Activated CD4-positive, alpha-beta T cell treated with anti-CD3 and anti-CD28 coated beads, Interleukin-2, amount 50 U/mL, for 48 hours (primary cell): ENCODE results near the gene SPRR2F.

Experiments
- DNase-seq, 2 experiments: peaks; one replicate each; pipeline ENCODE4 v3.0.0-alpha.2; 2020

SPRR2F gene

DNA sequence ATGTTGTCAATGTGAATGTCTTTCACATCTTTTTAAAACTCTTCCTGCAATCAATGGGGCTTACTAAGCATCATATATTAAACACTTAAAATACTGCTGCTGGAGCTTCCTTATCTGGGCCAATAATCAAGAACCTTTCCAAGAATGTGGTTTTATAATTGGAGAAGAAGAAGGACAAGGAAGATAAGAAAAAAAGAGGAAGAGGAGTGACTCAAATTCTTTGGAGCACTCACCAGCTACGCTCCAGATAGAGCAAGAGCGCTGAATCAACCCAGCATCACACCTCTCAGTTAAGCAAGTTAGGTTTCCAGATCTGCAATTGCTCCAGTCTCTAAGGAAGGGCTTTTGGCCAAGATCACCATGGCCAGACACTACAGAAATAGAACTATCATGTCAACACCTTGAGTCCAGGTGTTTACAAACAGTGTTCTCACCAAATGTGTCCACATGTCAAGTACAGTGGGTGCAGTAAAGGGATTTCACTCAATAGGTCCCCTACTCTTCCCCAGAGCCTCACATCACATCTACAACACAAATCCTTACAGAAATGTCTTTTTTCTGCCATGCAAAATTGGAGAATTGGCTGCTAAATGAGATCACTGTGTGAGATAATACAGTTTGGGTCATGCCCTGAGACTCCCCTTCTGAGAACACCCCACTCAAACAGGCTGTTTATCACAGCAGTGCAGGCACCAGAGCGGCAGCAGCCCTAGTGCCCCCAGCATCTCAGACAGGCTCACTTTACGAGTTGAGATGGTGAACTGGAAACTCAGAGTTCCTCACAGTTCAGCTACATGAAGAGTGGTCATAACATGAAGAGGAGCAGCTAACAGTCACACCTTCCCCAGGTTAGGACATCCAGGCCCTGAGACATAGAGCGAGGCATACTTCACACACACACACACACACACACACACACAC lies 40.2 kb downstream of the SPRR2F start:
- DNase-seq: no peak

DNA sequence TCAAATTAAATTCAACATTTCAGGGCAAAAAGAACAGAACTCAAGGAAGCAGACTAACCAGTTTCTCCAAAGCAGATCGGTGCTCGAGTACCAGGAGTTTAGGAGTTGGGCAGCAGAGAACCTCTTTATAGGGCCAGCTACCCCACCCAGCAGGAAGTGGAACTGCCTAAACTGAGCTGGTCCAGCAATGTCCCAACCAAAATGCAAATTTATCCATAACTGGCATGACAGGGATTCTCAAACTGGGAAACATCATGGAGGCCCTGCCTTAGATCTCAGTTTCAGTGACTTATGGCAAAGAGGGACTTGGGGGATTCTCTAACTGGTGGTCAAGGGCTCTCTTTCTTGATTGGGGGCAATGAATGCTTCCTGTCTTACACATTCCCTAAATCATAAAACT lies 41.8 kb downstream of the SPRR2F start, which contains the start of gene SPRR2B:
Gene SPRR2B (minus strand): TSS at position 101 of the 400 bp plus-strand sequence. CDS start 772 bp downstream, outside the sequence.
- no peak for DNase-seq

DNA sequence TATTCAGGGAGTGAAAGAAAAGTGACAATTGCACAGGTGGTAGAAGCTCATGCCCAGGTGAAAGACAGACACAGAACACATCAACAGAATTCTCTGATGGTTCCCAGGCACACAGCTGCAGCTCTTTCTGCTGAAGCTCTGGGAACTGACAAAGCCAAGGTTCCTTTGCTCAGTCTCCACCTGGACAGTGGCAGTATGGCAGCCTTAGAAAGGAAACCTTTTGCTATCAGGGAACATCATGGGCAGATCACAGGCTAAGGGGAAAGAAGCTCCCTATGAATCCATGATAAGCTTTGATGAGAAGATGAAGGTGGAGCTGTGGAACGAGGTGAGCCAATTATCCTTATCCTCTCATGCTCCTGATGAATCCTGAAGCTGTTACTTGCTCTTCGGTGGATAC lies 43.1 kb downstream of the SPRR2F start:
- DNase-seq: no peak
